Putamen (tissue), 1 donor: ENCODE data around the gene MCCC1.

Source experiments
- DNase-seq: peaks from one replicate; pipeline ENCODE4 v3.0.0-alpha.2; 2016; ENCODE audit warnings: low spot score

Gene MCCC1

DNA sequence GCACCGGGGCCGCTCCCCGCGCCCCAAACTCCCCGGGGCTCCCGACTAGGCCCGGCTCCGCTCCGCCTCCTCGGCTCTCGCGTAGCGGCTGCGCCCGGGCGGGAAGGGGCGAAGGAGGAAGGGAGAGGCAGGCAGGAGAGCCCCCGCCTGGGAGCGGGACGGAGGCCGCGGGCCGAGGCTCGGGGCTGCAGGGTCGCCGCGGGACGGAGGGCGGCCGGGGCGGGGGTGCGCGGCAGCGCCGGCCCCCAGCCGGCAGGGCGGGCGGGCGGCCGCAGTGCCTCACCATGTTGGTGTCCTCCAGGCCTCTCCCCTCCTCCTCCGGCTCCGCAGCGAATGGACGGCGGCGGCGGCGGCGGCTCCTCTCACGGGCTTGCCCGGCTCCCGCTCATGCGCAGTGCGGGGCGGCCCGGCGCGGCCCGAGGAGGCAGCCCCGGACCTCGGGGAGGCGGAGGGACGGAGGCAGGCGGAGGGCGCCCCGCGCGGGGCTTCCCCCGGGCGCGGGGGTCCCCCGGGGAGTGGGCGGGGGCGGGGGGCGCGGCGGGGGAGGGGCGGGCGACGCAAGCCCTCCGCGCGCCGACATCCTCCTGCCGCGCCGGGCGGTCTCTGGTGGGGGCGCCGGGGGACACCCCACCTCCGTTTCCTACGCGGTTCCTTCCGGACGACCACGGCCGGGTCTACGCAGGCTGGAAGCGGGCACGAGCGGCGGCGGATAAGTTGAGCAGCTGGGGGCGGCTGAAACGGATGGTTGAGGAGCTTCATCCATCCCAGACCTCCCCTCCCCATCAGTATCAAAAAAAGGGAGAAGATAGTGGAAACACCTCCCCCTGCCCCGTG is 118.9 kb downstream of the MCCC1 start, which contains the start of gene DCUN1D1:
DCUN1D1 (minus strand) TSS at position 335 of the 834 bp plus-strand sequence; CDS start at position 286, 49 bp downstream.
- peak; percentile 88 for DNase-seq

DNA sequence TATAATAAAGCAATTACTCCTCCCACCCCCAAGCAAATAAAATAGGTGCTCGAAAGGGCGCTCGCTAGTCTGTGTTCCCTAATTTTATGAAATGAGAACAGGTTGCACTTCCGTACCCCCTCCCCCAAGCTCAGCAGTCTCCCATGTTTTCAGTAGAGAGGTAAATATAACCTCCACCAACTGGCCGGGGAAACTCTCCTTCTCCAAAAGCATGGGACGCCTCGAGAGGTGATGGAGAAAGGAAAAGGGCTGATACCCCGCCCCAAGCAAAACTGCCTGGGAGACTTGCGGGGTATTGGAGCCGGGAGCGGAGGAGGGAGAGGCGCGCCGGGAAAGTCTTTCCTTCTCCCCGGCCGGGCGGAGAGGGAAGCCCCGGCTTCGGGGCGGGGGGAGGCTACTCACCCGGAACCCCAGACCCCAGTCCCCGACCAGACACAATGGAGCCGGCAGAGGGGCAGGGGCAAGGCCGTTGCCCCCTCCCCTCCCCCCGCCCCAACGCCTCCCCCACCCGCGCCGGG is 119.6 kb downstream of the MCCC1 start:
- DNase-seq: peak; percentile 43

DNA sequence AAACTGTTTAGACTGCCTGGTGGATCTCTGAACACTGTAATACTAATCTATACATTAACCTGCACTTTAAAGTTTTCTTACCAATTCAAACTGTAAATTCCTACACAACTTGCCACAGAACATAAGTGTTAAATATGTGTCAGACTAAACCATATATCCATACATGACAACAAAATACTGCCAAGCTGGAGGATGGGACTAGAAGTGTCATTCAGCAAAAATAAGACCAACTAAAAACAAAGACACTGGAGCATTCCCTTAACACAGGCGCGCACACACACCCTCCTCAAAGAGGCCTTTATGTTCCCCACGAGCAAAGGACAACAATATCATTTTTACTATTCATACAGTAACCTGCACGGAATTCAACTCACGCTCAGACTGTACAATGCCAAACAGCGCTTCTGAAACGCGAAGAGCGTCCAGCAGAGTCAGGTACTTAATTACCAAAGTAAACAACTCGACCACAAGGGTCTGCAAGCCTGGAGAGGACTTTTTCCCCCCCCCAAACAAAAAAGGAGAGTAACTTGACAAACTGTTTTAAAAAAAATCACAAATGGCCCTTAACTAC is 120.1 kb downstream of the MCCC1 start:
- no peak for DNase-seq

DNA sequence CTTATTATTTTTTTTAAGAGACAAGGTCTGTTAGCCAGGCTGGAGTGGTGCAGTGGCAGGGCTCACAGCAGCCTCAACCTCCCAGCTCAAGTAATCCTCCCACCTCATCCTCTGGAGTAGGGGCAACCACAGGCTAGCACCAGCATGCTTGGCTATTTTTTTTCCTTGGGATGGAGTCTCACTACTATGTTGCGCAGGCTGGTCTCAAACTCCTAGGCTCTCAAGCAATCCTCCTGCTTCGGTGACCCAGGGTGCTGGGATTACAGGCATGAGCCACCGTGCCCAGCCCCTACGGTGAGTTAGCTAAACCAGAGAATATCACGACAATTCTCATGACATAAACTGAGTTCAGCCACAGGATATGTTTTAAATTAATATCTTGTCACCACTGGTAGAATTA is 120.9 kb downstream of the MCCC1 start:
- no peak for DNase-seq

DNA sequence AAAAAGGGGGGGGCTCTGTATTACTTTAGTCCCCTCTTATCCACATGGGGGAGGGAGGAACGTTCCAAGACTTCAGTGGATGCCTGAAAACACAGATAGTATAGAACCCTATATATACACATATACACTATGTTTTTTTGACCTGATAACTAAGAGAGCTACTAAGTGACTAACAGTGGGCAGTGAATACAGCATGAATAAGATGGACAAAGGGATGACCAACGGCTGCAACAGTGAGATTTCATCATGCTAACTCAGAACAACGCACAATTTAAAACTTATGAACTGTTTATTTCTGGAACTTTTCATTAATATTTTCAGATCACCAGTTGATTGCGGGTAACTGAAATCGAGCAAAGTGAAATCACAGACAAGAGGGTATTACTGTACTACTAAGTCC is 126.2 kb downstream of the MCCC1 start:
- no peak for DNase-seq

DNA sequence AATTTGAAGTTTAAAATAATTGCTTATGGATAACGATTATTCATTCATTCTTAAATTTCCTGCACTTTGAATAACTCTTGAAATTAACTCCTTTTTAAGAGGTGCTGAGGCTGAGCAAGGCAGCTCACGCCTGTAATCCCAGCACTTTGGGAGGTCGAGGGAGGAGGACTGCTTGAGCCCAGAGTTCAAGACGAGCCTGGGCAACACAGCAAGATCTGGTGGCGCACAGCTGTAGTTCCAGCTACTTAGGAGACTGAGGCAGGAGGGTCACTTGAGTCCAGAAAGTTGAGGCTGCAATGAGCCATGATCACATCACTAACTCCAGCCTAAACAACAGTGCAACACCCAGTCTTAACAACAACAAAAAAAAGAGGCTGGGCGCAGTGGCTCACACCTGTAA is 126.9 kb downstream of the MCCC1 start:
- DNase-seq: no peak

DNA sequence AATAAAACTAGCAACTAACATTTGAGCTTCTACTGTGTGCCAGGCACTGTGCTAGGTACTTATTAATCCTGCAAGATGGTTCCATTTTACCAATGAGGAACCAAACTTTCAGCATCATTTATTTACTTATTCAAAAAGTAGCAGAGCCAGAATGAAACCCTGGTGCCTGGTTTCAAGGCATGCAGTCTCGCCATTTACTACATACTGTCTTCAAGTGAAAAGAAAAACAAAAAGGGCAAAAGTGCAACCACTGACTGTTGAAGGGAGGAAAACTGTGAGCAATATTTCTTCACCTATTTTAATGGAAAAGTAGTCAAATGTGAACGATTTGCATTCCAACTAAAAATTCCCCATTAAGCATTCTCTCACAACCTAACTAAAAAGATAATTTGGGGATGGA is 127.7 kb downstream of the MCCC1 start:
- DNase-seq: no peak

DNA sequence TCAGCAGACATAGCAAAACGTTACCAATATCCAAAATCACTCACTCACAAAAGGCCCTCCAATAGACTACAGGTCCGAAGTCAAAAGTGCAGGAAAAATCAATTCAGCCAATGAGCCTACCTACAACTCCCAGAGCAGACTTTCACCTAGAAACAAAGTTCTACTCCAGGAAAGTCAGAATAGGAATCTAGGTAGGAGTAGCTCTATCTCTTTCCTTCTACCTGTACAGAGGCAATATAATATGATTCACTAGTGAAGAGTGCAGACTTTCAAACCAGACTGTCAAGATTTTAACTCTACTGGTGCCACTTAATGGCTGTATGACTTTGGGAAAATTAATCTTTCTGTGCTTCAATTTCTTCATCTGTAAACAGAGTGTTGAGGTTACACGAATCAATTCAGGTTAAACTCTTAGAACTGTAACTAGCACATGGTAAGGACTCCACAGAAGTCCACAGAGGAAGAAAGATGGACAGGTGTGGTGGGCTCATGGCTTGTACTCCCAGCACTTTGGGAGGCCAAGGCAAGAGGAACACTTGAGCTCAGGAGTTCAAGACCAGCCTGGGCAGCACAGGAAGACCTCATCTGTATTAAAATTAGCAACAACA is 128.4 kb downstream of the MCCC1 start:
- no peak for DNase-seq

DNA sequence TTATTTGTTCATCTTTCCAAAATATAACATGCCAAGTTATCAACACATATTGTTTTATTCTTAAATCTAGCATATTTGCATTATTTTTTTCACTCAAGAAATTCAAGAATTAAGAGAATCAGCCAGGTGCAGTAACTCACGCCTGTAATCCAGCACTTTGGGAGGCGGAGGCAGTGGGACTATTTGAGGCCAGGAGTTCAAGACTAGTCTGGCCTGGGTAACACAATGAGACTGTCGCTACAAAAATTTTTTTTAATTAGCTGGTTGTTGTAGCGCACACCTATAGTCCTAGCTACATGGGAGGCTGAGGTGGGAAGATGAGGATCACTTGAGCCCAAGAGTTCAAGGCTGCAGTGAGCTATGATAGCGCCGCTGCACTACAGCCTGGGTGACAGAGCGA is 129.4 kb downstream of the MCCC1 start:
- no peak for DNase-seq

DNA sequence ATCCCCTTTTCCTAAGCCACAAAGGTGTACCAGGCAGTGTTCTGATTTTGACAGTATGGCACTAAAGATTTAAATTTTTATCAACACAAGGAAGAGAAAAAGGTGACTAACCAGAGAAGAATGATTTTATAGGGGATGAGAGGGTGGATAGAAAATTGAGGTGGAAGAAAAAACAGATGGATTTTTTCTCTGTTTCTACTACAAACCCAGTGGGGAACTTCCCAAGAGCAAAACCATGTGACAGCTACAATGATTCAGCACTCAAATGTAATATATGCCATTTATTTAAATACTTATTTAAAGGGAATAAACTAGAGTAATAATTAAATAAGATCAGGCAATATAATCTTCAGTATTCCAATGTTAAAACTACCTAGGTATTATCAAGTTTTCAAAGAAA is 130.0 kb downstream of the MCCC1 start:
- no peak for DNase-seq

DNA sequence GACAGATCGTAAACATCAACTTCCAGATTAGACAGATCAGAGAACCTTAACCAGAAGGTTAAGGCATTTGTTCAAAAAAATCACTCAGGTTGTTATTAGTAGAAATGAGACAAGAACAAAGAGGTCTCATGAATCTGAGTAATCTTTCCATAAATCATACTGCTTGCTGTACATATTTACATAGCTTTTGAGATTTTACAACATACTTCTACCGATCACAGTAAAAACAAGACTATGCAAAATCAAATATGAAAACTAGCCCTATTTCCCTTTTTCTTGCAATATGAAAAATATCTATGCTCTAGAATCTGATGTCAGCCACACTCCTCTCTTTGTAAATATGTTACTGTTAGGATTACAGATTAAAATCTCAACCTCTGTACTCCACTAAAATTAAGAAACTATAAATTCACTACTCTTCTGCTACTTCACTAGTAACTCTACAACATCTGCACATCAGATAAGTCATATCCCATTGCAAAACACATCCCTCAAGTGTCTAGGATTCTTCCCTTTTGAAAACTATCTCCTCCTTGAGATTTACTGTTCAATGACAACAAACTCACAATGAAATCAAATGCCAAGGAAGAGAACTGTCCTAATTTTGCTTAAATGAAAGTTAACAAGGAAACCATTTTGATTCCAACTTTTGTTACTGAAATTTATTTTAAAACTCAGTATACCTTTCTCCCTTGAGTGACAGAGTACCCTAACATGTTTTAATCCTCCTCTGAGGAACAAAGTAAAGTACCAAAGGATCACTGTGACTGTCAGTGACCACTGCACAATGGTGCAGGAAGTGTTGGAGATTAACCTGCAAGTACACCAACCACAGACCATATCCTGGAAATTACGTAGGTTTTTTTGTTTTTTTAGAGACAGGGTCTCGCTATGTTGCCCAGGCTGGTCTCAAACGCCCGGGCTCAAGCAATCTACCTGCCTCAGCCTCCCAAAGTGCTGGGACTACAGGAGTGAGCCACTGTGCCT is 131.8 kb downstream of the MCCC1 start:
- DNase-seq: no peak

DNA sequence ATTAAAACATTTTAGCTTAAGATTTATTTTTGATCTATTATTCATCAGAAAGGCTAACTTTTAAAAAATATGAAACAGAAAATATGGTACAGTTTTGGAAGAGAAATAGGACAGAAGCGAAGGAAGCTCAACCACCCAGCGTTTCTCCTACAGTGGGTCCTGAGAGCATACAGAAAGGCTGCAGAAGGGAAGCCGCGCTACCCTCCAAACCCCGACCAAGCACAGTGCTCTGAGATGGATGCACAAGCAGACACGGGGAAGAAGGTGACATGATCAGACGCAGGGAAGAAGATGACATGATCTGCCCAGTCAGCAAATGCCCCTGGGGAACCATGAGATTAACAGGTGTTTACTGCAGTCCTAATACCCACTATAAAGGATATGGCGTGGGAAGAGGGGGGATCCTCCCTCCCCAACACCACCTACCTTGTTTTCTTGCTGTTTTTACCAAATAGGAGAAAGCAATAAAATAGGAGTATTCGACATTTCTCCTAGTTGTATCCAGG is 133.4 kb downstream of the MCCC1 start:
- DNase-seq: no peak
